K562 (cell line): Measurements from ENCODE around the gene IFNA1. TPM values are rescaled to one million over a fixed set of nuclear protein-coding genes. Genes with fewer than 3 reads are reported as not detected.

Source experiments
- ATAC-seq: fragments of 200-7000 bp; cut with Tn5 transposase; 3 replicates; pipeline ENCODE4 v1.9.1; 2020; ENCODE audit warnings: moderate library complexity
- Bru-seq: library from RNA; stranded (reverse); fragments of 400-500 nt; gene quantifications from one replicate; lab custom pipeline; 2021; lab: Mats Ljungman, UMichigan
- BruChase-seq, 2 experiments: library from RNA; stranded (reverse); fragments of 400-500 nt; gene quantifications; one replicate each; lab custom pipeline; 2021; lab: Mats Ljungman, UMichigan
- BruUV-seq: library from RNA; stranded (reverse); fragments of 400-500 nt; replicated peaks from 2 replicates; lab custom pipeline; 2021; lab: Mats Ljungman, UMichigan
- CTCF ChIA-PET: fragments of 300-600 bp; formaldehyde crosslinking; extraction: SDS; loops from one replicate; lab custom pipeline; 2021; ENCODE audit warnings: low intra/inter-chr PET ratio; lab: Yijun Ruan, JAX
- POLR2A ChIA-PET: fragments of 300-600, 350-650 bp; sonication (Branson Sonifier 250); formaldehyde crosslinking; extraction: SDS; loops from one replicate; lab custom pipeline; 2021; ENCODE audit warnings: antibody characterized with exemption, inconsistent platforms; lab: Yijun Ruan, JAX
- DNase-seq, 4 experiments: peaks; one replicate each; pipeline versions ENCODE4 v3.0.0 to v3.0.0-alpha.2; 2011 to 2018; ENCODE audit warnings: low spot score in 3 of 4, mixed read lengths in 3 of 4; ENCODE audit errors: extremely low read depth in 1 of 4
- FAIRE-seq: peaks from 2 replicates; lab custom pipeline; 2011; peaks lifted over from hg19 to GRCh38; lab: Jason Lieb, UNC
- H2AFZ ChIP-seq: 2 replicates; pipeline ENCODE4 v1.6.0; 2011; ENCODE audit warnings: low read depth, low read length, control low read depth, inconsistent platforms
- H3K27ac ChIP-seq: fragments of 200-600 bp; 3 replicates; pipeline ENCODE4 v1.8.0; 2011; ENCODE audit warnings: low read depth, mild to moderate bottlenecking, control low read depth, inconsistent platforms, low read length, moderate library complexity, mixed read lengths; ENCODE audit errors: extremely low read depth
- H3K27me3 ChIP-seq, 2 experiments: fragments of 300-600 bp in 1 of 2; 2 replicates in 1 of 2; 3 replicates in 1 of 2; pipeline versions ENCODE4 v1.6.0 to v1.8.0; 2011; ENCODE audit warnings: inconsistent platforms in 2 of 2, low read length in 2 of 2, mild to moderate bottlenecking in 1 of 2, mixed read lengths in 1 of 2, moderate library complexity in 1 of 2; ENCODE audit not compliant: control insufficient read depth in 2 of 2, insufficient read depth in 2 of 2
- H3K36me3 ChIP-seq: fragments of 300-600 bp; 3 replicates; pipeline ENCODE4 v1.8.0; 2011; ENCODE audit warnings: mild to moderate bottlenecking, low read length, inconsistent platforms; ENCODE audit not compliant: control insufficient read depth, insufficient read depth
- H3K4me1 ChIP-seq, 2 experiments: fragments of 200-600 bp in 1 of 2; replicated peaks in 1 of 2; 2 replicates in 1 of 2; 3 replicates in 1 of 2; pipeline versions ENCODE4 v1.5.1 to v1.8.0; 2011; ENCODE audit warnings: inconsistent platforms in 2 of 2, low read length in 2 of 2, mild to moderate bottlenecking in 1 of 2, mixed read lengths in 1 of 2, moderate library complexity in 1 of 2; ENCODE audit not compliant: control insufficient read depth in 2 of 2, insufficient read depth in 2 of 2
- H3K4me2 ChIP-seq: 2 replicates; pipeline ENCODE4 v1.6.1; 2011; ENCODE audit warnings: low read length, control low read depth, inconsistent platforms, mixed read lengths; ENCODE audit not compliant: insufficient read depth
- H3K4me3 ChIP-seq: fragments of 200-600 bp; sonication (generic), shearing (Covaris generic); 2 replicates; pipeline ENCODE4 v1.5.1; 2016; ENCODE audit warnings: control low read depth, inconsistent platforms
- H3K79me2 ChIP-seq: fragments of 200-600 bp; 3 replicates; pipeline ENCODE4 v1.8.0; 2011; ENCODE audit warnings: low read length, inconsistent platforms; ENCODE audit not compliant: control insufficient read depth, insufficient read depth
- H3K9ac ChIP-seq, 2 experiments: 2 replicates each; pipeline versions ENCODE4 v1.6.0 to v1.6.1; 2011; ENCODE audit warnings: low read depth in 2 of 2, low read length in 2 of 2, control low read depth in 1 of 2, inconsistent platforms in 1 of 2, mild to moderate bottlenecking in 1 of 2, mixed read lengths in 1 of 2; ENCODE audit not compliant: insufficient read depth in 1 of 2
- H3K9me1 ChIP-seq: one replicate; pipeline ENCODE4 v1.6.0; 2011; ENCODE audit warnings: inconsistent platforms, mild to moderate bottlenecking, low read length, moderate library complexity; ENCODE audit not compliant: control insufficient read depth, insufficient read depth
- H3K9me3 ChIP-seq: replicated peaks from 2 replicates; pipeline ENCODE4 v1.5.1; 2011; ENCODE audit warnings: low read depth, low read length, inconsistent platforms; ENCODE audit not compliant: control insufficient read depth, insufficient read depth
- H4K20me1 ChIP-seq: replicated peaks from 2 replicates; pipeline ENCODE4 v1.6.1; 2011; ENCODE audit warnings: low read length, inconsistent platforms, mixed read lengths; ENCODE audit not compliant: control insufficient read depth, insufficient read depth
- AFF4 ChIP-seq: sonication (generic); formaldehyde crosslinking; IDR thresholded peaks from 2 replicates; pipeline ENCODE4 v1.8.0; 2023; ENCODE audit warnings: mild to moderate bottlenecking, missing genetic modification reagents
- BHLHE40 ChIP-seq: IDR thresholded peaks from 2 replicates; pipeline ENCODE4 v1.6.1; 2011; ENCODE audit warnings: low read length, improper control_type of control experiment
- CSDE1 ChIP-seq, 2 experiments: fragments of 450-650 bp; IDR thresholded peaks; 2 replicates each; pipeline ENCODE4 v1.6.1; 2016; ENCODE audit warnings: mild to moderate bottlenecking in 1 of 2
- FIP1L1 ChIP-seq: fragments of 200-400 bp; formaldehyde crosslinking; IDR thresholded peaks from 2 replicates; pipeline ENCODE4 v1.6.1; 2018; ENCODE audit warnings: mild to moderate bottlenecking, low read depth, low read length; ENCODE audit not compliant: poor library complexity, severe bottlenecking
- GATAD2B ChIP-seq: fragments of 450-650 bp; IDR thresholded peaks from 2 replicates; pipeline ENCODE4 v1.6.1; 2017; ENCODE audit warnings: mild to moderate bottlenecking, borderline replicate concordance
- HMG20A ChIP-seq: fragments of 450-650 bp; formaldehyde crosslinking; conservative IDR thresholded peaks from 2 replicates; pipeline ENCODE4 v1.4.0; 2020; ENCODE audit warnings: mild to moderate bottlenecking, mixed read lengths
- KDM5B ChIP-seq: fragments of 200-600 bp; sonication (generic); IDR thresholded peaks from 2 replicates; pipeline ENCODE4 v1.6.1; 2012; ENCODE audit warnings: low read depth, mild to moderate bottlenecking, moderate library complexity, low read length, control low read depth, inconsistent platforms; ENCODE audit not compliant: insufficient replicate concordance
- LARP7 ChIP-seq: fragments of 450-650 bp; IDR thresholded peaks from 2 replicates; pipeline ENCODE4 v1.6.1; 2016
- PYGO2 ChIP-seq: fragments of 450-650 bp; IDR thresholded peaks from 2 replicates; pipeline ENCODE4 v1.6.1; 2016; ENCODE audit warnings: mild to moderate bottlenecking, missing genetic modification characterization, moderate library complexity, missing compliant biosample characterization
- RAD21 ChIP-seq, 2 experiments: fragments of 250-450 bp in 1 of 2; fragments of 450-650 bp in 1 of 2; sonication (Bioruptor Pico) in 1 of 2; formaldehyde crosslinking in 1 of 2; IDR thresholded peaks in 1 of 2; conservative IDR thresholded peaks in 1 of 2; 2 replicates each; pipeline versions ENCODE4 v1.4.0 to v1.8.0; 2020 to 2022; ENCODE audit warnings: mild to moderate bottlenecking in 2 of 2, moderate library complexity in 1 of 2
- SP1 ChIP-seq: sonication (generic); formaldehyde crosslinking; IDR thresholded peaks from 2 replicates; pipeline ENCODE4 v1.8.1; 2022; ENCODE audit warnings: mild to moderate bottlenecking, missing genetic modification reagents
- STAG1 ChIP-seq: sonication (generic); formaldehyde crosslinking; IDR thresholded peaks from 2 replicates; pipeline ENCODE4 v1.5.0; 2020; ENCODE audit warnings: missing genetic modification reagents, borderline replicate concordance
- ZNF589 ChIP-seq: fragments of 200-800 bp; sonication (Bioruptor generic); IDR thresholded peaks from 2 replicates; pipeline ENCODE4 v1.6.1; 2016; ENCODE audit warnings: low read depth, missing genetic modification characterization, missing compliant biosample characterization
- WGBS: fragments of 100-300 bp; shearing (Covaris generic); methylation state at CpG from one replicate; pipeline ENCODE4 v1.1.6; 2016; ENCODE audit warnings: low coverage, mixed read lengths; ENCODE audit not compliant: insufficient coverage; ENCODE audit errors: missing lambda C conversion rate; 5-methylcytosine and 5-hydroxymethylcytosine counted together
- in situ Hi-C: fragments of 300-500 bp; cut with MboI; formaldehyde crosslinking; loops from 4 replicates; pipeline ENCODE4 v1.15.0; 2018; ENCODE audit warnings: inconsistent platforms, mixed read lengths
- intact Hi-C: fragments of 100-400 bp; cut with micrococcal nuclease; formaldehyde crosslinking; loops from 2 replicates; pipeline ENCODE4 v1.14.2; 2022
- long read RNA-seq, 3 experiments: library from polyadenylated mRNA in 2 of 3; library from RNA in 1 of 3; unstranded in 2 of 3; stranded (forward) in 1 of 3; transcript quantifications; one replicate each; pipeline ENCODE4 v2.0.0, GENCODE V29; 2019 to 2022
- polyA minus RNA-seq, 3 experiments: library from RNA; depleted of rRNA, polyadenylated mRNA; stranded (reverse); fragments of >200 nt; gene quantifications; 2 replicates each; pipeline ENCODE4 v1.2.3, GENCODE V29; 2011
- polyA plus RNA-seq, 8 experiments: library from polyadenylated mRNA; depleted of rRNA in 4 of 8; stranded (reverse) in 5 of 8; unstranded in 3 of 8; fragments of >200 nt; fragmentation: Nextera tagmentation in 2 of 8; fragmentation: Illumina TruSeq in 1 of 8; extraction: Ambion mirVana in 2 of 8; extraction: Trizol in 1 of 8; gene quantifications; 2 replicates each; pipeline versions ENCODE4 v1.2.1 to v1.2.3, GENCODE V29; 2011 to 2014; ENCODE audit warnings: inconsistent platforms in 1 of 8, missing spikeins in 1 of 8
- total RNA-seq, 7 experiments: library from RNA; depleted of rRNA in 6 of 7; stranded (reverse); fragments of >200 nt in 6 of 7; fragmentation: Illumina TruSeq in 2 of 7; extraction: Trizol in 2 of 7; gene quantifications; 2 replicates each; pipeline versions ENCODE4 v1.2.1 to v1.2.3, GENCODE V29; 2011 to 2021; ENCODE audit warnings: low replicate concordance in 1 of 7

Gene IFNA1
- total RNA-seq (2011; cell fraction: chromatin; rRNA removed; ENCODE audit: low replicate concordance), result not detected in 2 replicates
- total RNA-seq (2011; cell fraction: nucleolus; rRNA removed), result not detected in 2 replicates
- total RNA-seq (2011; cell fraction: nucleoplasm; rRNA removed), result not detected in 2 replicates
- total RNA-seq (2014; rRNA removed) (not detected in 2 replicates), total RNA-seq (2014; rRNA removed; fragmentation: Illumina TruSeq; extraction: Trizol) (not detected in 2 replicates), total RNA-seq (2015; rRNA removed; fragmentation: Illumina TruSeq; extraction: Trizol) (not detected in 2 replicates), total RNA-seq (2021) (not detected in 2 replicates), polyA plus RNA-seq (2011; rRNA removed) (not detected in 2 replicates), polyA plus RNA-seq (2014; fragmentation: Illumina TruSeq; extraction: Trizol) (not detected in 2 replicates), polyA plus RNA-seq (2014; fragmentation: Nextera tagmentation; extraction: Ambion mirVana) (not detected), polyA plus RNA-seq (2014; rRNA removed) (not detected in 2 replicates), polyA minus RNA-seq (2011; rRNA and poly(A)+ RNA removed) (not detected in 2 replicates), Bru-seq, nascent RNA (not detected), BruChase-seq, experiment 1, labeled RNA remaining after a 2-hour chase (not detected), BruChase-seq, experiment 2, labeled RNA remaining after a 6-hour chase (not detected)
- not detected in 2 replicates for polyA plus RNA-seq (2011; cell fraction: cytosol; rRNA removed)
- polyA plus RNA-seq (2011; cell fraction: nucleus; rRNA removed), result not detected in 2 replicates
- polyA plus RNA-seq (2012), result not detected in 2 replicates
- not detected in 2 replicates for polyA minus RNA-seq (2011; cell fraction: cytosol; rRNA and poly(A)+ RNA removed)
- polyA minus RNA-seq (2011; cell fraction: nucleus; rRNA and poly(A)+ RNA removed), result not detected in 2 replicates
- long read RNA-seq, experiment 1, result 0 reads
- long read RNA-seq, experiment 2, result 0 reads
- long read RNA-seq, experiment 3, result 0 reads

- Histone ChIP-seq H3K36me3 (no peaks in the 10 kb centered on the region), H3K27ac (no peak within 1 kb of the TSS), H3K79me2 (no peaks in the 10 kb centered on the region), H3K27me3 (no peaks in the 10 kb centered on the region), H3K4me2 (no peak within 1 kb of the TSS), H3K9me3 (no peaks in the 10 kb centered on the region), H3K9me1 (no peaks in the 10 kb centered on the region), H2AFZ (no peak within 1 kb of the TSS), H3K9ac (no peak within 1 kb of the TSS), H4K20me1 (no peaks in the 10 kb centered on the region), H3K4me3 (no peak within 1 kb of the TSS), H3K4me1 (no peaks in the 10 kb centered on the region)
- ATAC-seq (no peak), FAIRE-seq (no peak), DNase-seq (no peak)
- ChIA-PET CTCF (no interaction called here), POLR2A (no interaction called here)
- WGBS, result no CpG with 5 or more reads among the region's 4 CpGs
- intact Hi-C loops (no loop called here), in situ Hi-C loops (no loop called here)
- no TSS peak for BruUV-seq
- TF ChIP-seq PYGO2 (no peak), LARP7 (no peak), SP1 (CRISPR knock-in tag) (no peak), AFF4 (no peak), FIP1L1 (no peak), BHLHE40 (no peak), ZNF589 (no peak), CSDE1 (IDR thresholded peaks at IDR 0.05) (no peak), KDM5B (no peak), GATAD2B (no peak), HMG20A (CRISPR knock-in tag) (no peak), STAG1 (no peak), RAD21 (CRISPR knock-in tag; conservative IDR thresholded peaks at IDR 0.05 in 1 of 2, IDR thresholded peaks at IDR 0.05 in 1 of 2) (no peak)
These were observed at the start of gene IFNA1 for GRCh38 chr9:21440139-21440538. Gene IFNA1, plus strand, starts transcription at chr9:21440439. Its CDS starts 69 bp downstream, at chr9:21440508.
